HCT116 (cell line): ENCODE data around the gene BTG1.

Source experiments
- CEBPB ChIP-seq: IDR thresholded peaks from 2 replicates; pipeline ENCODE4 v1.6.1; 2012; ENCODE audit warnings: low read depth
- ELF1 ChIP-seq: IDR thresholded peaks from 2 replicates; pipeline ENCODE4 v1.6.1; 2012; ENCODE audit warnings: low read depth, borderline replicate concordance
- EZH2phosphoT487 ChIP-seq: fragments of 200-600 bp; IDR thresholded peaks from 2 replicates; pipeline ENCODE4 v1.6.1; 2018; ENCODE audit warnings: antibody characterized with exemption, borderline replicate concordance
- JUND ChIP-seq: IDR thresholded peaks from 2 replicates; pipeline ENCODE4 v1.6.1; 2012
- POLR2A ChIP-seq: IDR thresholded peaks from 2 replicates; pipeline ENCODE4 v1.7.0; 2011; ENCODE audit warnings: borderline replicate concordance; ENCODE audit not compliant: insufficient read depth, insufficient read length; ENCODE audit errors: extremely low read depth
- POLR2AphosphoS5 ChIP-seq: IDR thresholded peaks from 2 replicates; pipeline ENCODE4 v1.6.1; 2011; ENCODE audit warnings: mild to moderate bottlenecking, low read depth, low read length, moderate library complexity
- SRF ChIP-seq: IDR thresholded peaks from 2 replicates; pipeline ENCODE4 v1.6.1; 2012; ENCODE audit warnings: low read depth
- TCF7L2 ChIP-seq: IDR thresholded peaks from 2 replicates; pipeline ENCODE4 v1.7.0; 2011; ENCODE audit warnings: borderline replicate concordance, inconsistent platforms; ENCODE audit not compliant: insufficient read depth, insufficient read length; ENCODE audit errors: extremely low read depth
- YY1 ChIP-seq: IDR thresholded peaks from 2 replicates; pipeline ENCODE4 v1.6.1; 2011; ENCODE audit warnings: low read length, low read depth, moderate library complexity, mild to moderate bottlenecking; ENCODE audit not compliant: insufficient replicate concordance; ENCODE audit errors: extremely low read depth
- ZNF274 ChIP-seq: fragments of 200-500 bp; sonication (Bioruptor generic); IDR thresholded peaks from 2 replicates; pipeline ENCODE4 v1.6.1; 2014; ENCODE audit warnings: mild to moderate bottlenecking, low read depth, low read length, inconsistent platforms
- TF ChIP-seq, protein P1 (sequence below), 3 experiments: fragments of 200-600 bp in 1 of 3; sonication (generic) in 1 of 3; IDR thresholded peaks in 2 of 3; conservative IDR thresholded peaks in 1 of 3; 2 replicates each; pipeline ENCODE4 v1.5.1; 2012 to 2017; ENCODE audit warnings: low read depth in 2 of 3, low read length in 2 of 3, antibody characterized with exemption in 1 of 3, borderline replicate concordance in 1 of 3, control low read depth in 1 of 3, mild to moderate bottlenecking in 1 of 3, mixed read lengths in 1 of 3, mixed run types in 1 of 3, moderate library complexity in 1 of 3; ENCODE audit not compliant: insufficient read depth in 1 of 3
- TF ChIP-seq, protein P2 (sequence below): IDR thresholded peaks from 2 replicates; pipeline ENCODE4 v1.6.1; 2011; ENCODE audit warnings: mild to moderate bottlenecking, low read length, moderate library complexity; ENCODE audit not compliant: insufficient replicate concordance; ENCODE audit errors: extremely low read depth

- TF ChIP-seq POLR2A (no peak), TCF7L2 (no peak), POLR2AphosphoS5 (no peak), JUND (no peak), YY1 (no peak), CEBPB (no peak), ZNF274 (no peak), ELF1 (no peak), EZH2phosphoT487 (no peak), SRF (no peak)
- TF ChIP-seq, protein P1, sequence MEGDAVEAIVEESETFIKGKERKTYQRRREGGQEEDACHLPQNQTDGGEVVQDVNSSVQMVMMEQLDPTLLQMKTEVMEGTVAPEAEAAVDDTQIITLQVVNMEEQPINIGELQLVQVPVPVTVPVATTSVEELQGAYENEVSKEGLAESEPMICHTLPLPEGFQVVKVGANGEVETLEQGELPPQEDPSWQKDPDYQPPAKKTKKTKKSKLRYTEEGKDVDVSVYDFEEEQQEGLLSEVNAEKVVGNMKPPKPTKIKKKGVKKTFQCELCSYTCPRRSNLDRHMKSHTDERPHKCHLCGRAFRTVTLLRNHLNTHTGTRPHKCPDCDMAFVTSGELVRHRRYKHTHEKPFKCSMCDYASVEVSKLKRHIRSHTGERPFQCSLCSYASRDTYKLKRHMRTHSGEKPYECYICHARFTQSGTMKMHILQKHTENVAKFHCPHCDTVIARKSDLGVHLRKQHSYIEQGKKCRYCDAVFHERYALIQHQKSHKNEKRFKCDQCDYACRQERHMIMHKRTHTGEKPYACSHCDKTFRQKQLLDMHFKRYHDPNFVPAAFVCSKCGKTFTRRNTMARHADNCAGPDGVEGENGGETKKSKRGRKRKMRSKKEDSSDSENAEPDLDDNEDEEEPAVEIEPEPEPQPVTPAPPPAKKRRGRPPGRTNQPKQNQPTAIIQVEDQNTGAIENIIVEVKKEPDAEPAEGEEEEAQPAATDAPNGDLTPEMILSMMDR (IDR thresholded peaks at IDR 0.05 in 2 of 3, conservative IDR thresholded peaks at IDR 0.05 in 1 of 3; ENCODE audit: borderline replicate concordance in 1 of 3, insufficient read depth in 1 of 3, low read depth in 2 of 3, low read length in 2 of 3), result no peak
- TF ChIP-seq, protein P2, sequence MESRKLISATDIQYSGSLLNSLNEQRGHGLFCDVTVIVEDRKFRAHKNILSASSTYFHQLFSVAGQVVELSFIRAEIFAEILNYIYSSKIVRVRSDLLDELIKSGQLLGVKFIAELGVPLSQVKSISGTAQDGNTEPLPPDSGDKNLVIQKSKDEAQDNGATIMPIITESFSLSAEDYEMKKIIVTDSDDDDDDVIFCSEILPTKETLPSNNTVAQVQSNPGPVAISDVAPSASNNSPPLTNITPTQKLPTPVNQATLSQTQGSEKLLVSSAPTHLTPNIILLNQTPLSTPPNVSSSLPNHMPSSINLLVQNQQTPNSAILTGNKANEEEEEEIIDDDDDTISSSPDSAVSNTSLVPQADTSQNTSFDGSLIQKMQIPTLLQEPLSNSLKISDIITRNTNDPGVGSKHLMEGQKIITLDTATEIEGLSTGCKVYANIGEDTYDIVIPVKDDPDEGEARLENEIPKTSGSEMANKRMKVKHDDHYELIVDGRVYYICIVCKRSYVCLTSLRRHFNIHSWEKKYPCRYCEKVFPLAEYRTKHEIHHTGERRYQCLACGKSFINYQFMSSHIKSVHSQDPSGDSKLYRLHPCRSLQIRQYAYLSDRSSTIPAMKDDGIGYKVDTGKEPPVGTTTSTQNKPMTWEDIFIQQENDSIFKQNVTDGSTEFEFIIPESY, result no peak
Observed at GRCh38 chr12:92183575-92183974, 37.9 kb upstream of the BTG1 start.
